Measurements from ENCODE around the gene DNER.

DNA sequence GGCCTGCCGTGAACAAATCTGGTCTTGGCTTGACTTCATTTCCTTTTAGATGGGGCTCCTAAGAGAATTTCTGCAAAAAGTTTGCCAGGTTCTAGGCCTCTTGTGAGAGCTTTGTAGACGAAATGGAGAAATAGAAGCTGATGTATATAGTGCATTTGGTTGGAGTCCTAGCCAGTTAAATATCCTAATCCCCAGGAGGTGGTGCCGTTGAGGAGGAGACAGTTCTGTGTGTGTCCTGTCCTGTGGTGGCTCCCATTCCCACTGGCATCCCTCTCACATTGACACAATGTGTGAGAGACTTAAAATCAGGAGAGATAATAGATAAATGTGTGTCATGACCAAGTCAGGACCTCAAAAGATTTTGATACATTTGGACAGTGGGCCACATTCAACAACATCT is 34.6 kb upstream of the DNER start:
- TF ChIP-seq CTCF (IDR thresholded peaks at IDR 0.05), result no peak
- no peak for TF ChIP-seq TCF7 (CRISPR knock-in tag; IDR thresholded peaks at IDR 0.05; ENCODE audit: low read depth)

All from WTC11 (cell line).